DMS153 treated with DMSO at 0.1 percent for 48 hours (cell line): ENCODE measurements around the gene CMIP.

Source experiments
- DNase-seq: peaks from one replicate; lab custom pipeline; 2025; ENCODE audit not compliant: unreplicated experiment; lab: John Stamatoyannopoulos, UW

CMIP gene

GRCh38 chr16:81578636-81579413, 134.2 kb downstream of the CMIP start:
- no peak for DNase-seq

- DNase-seq, result peak; percentile 67
Measured at GRCh38 chr16:81581107-81581506, 136.5 kb downstream of the CMIP start.

GRCh38 chr16:81582655-81583441, 138.2 kb downstream of the CMIP start:
- DNase-seq, result no peak

GRCh38 chr16:81583893-81584631, 139.5 kb downstream of the CMIP start:
- no peak for DNase-seq

GRCh38 chr16:81585785-81586184, 141.2 kb downstream of the CMIP start:
- no peak for DNase-seq

- no peak for DNase-seq
Measured at GRCh38 chr16:81586417-81586816, 141.8 kb downstream of the CMIP start.

GRCh38 chr16:81586977-81587625, 142.5 kb downstream of the CMIP start:
- DNase-seq, result no peak

GRCh38 chr16:81587626-81588160, 143.1 kb downstream of the CMIP start:
- no peak for DNase-seq

- no peak for DNase-seq
Measured at GRCh38 chr16:81588326-81589081, 143.9 kb downstream of the CMIP start.

GRCh38 chr16:81589975-81590650, 145.5 kb downstream of the CMIP start:
- DNase-seq, result no peak

- no peak for DNase-seq
Measured at GRCh38 chr16:81590714-81591544, 146.3 kb downstream of the CMIP start.

GRCh38 chr16:81591545-81591870, 146.9 kb downstream of the CMIP start:
- no peak for DNase-seq

- DNase-seq, result no peak
Measured at GRCh38 chr16:81592353-81592866, 147.8 kb downstream of the CMIP start.

GRCh38 chr16:81593481-81593880, 148.9 kb downstream of the CMIP start:
- DNase-seq, result no peak

- no peak for DNase-seq
Measured at GRCh38 chr16:81595629-81596292, 151.2 kb downstream of the CMIP start.

- DNase-seq, result no peak
Measured at GRCh38 chr16:81597079-81597658, 152.6 kb downstream of the CMIP start.

- DNase-seq, result no peak
Measured at GRCh38 chr16:81598083-81598482, 153.5 kb downstream of the CMIP start.
